Liver (tissue), 3 donors: Measurements from ENCODE around the gene SNAP47.

Experiments
- GABPA ChIP-seq, 2 donors: IDR thresholded peaks in 1 of 2; conservative IDR thresholded peaks in 1 of 2; 2 replicates each; pipeline ENCODE4 v1.6.1; 2016; ENCODE audit warnings: antibody characterized with exemption in 2 of 2, mild to moderate bottlenecking in 1 of 2, moderate library complexity in 1 of 2
- RAD21 ChIP-seq, 2 donors: IDR thresholded peaks; 2 replicates each; pipeline ENCODE4 v1.6.1; 2016; ENCODE audit warnings: antibody characterized with exemption in 2 of 2, mild to moderate bottlenecking in 2 of 2
- SP1 ChIP-seq: IDR thresholded peaks from 2 replicates; pipeline ENCODE4 v1.6.1; 2018; ENCODE audit warnings: antibody characterized with exemption, mild to moderate bottlenecking
- YY1 ChIP-seq: IDR thresholded peaks from 2 replicates; pipeline ENCODE4 v1.6.1; 2016; ENCODE audit warnings: antibody characterized with exemption, mild to moderate bottlenecking
- TF ChIP-seq, protein P1 (sequence below): fragments of 150-350 bp; IDR thresholded peaks from 2 replicates; pipeline ENCODE4 v1.5.1; 2017; ENCODE audit warnings: improper control_type of control experiment, low read depth, low read length; ENCODE audit not compliant: missing input control
- donor health status: healthy.
- donor health status: healthy.

DNA sequence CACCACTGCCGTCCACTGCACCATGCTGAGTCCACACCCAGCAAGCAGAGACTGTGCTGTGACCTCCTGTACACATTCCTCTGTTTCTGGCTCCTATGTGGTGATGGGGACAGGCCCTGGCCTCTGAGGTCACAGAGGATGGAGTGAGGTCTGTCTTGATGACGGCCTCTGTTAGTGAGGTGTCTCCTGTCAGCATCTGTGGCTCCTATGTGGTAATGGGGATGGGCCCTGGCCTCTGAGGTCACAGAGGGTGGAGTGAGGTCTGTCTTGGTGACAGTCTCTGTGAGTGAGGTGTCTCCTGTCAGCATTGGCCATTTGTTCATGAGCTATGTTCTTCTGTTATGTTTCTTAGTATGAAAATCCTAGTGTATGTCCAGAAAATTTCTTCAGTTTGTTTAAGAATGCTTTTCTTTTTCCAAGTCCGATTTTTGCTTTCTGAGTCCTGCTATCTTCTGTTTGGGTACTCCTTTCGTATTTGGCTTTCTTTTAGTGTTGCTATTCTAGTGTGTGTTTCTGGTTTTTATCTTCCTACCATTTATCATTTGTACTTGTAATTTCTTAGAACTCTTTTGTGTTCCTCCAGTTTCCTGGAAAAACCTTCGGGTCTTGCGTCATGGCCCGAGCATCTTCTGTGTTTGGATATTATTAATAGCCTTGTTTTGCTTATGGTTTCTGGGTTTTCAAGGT lies 13.4 kb downstream of the SNAP47 start:
- TF ChIP-seq, protein P1, sequence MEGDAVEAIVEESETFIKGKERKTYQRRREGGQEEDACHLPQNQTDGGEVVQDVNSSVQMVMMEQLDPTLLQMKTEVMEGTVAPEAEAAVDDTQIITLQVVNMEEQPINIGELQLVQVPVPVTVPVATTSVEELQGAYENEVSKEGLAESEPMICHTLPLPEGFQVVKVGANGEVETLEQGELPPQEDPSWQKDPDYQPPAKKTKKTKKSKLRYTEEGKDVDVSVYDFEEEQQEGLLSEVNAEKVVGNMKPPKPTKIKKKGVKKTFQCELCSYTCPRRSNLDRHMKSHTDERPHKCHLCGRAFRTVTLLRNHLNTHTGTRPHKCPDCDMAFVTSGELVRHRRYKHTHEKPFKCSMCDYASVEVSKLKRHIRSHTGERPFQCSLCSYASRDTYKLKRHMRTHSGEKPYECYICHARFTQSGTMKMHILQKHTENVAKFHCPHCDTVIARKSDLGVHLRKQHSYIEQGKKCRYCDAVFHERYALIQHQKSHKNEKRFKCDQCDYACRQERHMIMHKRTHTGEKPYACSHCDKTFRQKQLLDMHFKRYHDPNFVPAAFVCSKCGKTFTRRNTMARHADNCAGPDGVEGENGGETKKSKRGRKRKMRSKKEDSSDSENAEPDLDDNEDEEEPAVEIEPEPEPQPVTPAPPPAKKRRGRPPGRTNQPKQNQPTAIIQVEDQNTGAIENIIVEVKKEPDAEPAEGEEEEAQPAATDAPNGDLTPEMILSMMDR: no peak
- TF ChIP-seq SP1 (no peak), RAD21 (IDR thresholded peaks at IDR 0.05) (no peak), YY1 (no peak), GABPA (IDR thresholded peaks at IDR 0.05 in 1 of 2, conservative IDR thresholded peaks at IDR 0.05 in 1 of 2) (no peak)
